SK-N-SH (cell line): ENCODE results near the gene PNPLA5. TPM values are rescaled to one million over a fixed set of nuclear protein-coding genes. Genes with fewer than 3 reads are reported as not detected.

Source experiments
- polyA plus RNA-seq, 3 experiments: library from polyadenylated mRNA; depleted of rRNA; stranded (reverse); fragments of >200 nt; gene quantifications; 2 replicates each; pipeline ENCODE4 v1.2.3, GENCODE V29; 2012

Gene PNPLA5
- polyA plus RNA-seq, 1 of the 3 experiments (the other 2 are of a cell fraction) = not detected

Other genes starting within 250 kb of the PNPLA5 start
- gene EFCAB6, start 79.7 kb downstream of the PNPLA5 start, polyA plus RNA-seq (2012; rRNA removed) = 0.41 and 0.46 TPM in 2 replicates
- 3.9 and 4.1 TPM in 2 replicates for gene SULT4A1, start 29.5 kb downstream of the PNPLA5 start, polyA plus RNA-seq (2012; rRNA removed)
- gene PNPLA3, start 31.8 kb upstream of the PNPLA5 start, polyA plus RNA-seq (2012; rRNA removed) = 2.4 and 3.2 TPM in 2 replicates
- gene SAMM50, start 63.4 kb upstream of the PNPLA5 start, polyA plus RNA-seq (2012; rRNA removed) = 46.7 and 49.6 TPM in 2 replicates
- gene PARVB, start 132.3 kb upstream of the PNPLA5 start, polyA plus RNA-seq (2012; rRNA removed) = 57.7 and 87.8 TPM in 2 replicates